Mammary epithelial cell (primary cell): ENCODE results near the gene PGK1.

Source experiments
- CTCF ChIP-seq, 2 donors: IDR thresholded peaks in 1 of 2; conservative IDR thresholded peaks in 1 of 2; 2 replicates each; pipeline ENCODE4 v1.5.1; 2011 to 2012; ENCODE audit warnings: inconsistent platforms in 2 of 2, low read length in 2 of 2, mild to moderate bottlenecking in 2 of 2, control low read depth in 1 of 2, low read depth in 1 of 2; ENCODE audit not compliant: insufficient read depth in 1 of 2; ENCODE audit errors: extremely low read depth in 1 of 2
- EZH2 ChIP-seq: IDR thresholded peaks from 2 replicates; pipeline ENCODE4 v1.6.1; 2012; ENCODE audit warnings: low read length, inconsistent platforms, borderline replicate concordance

- peak; percentile 6 to 26 for TF ChIP-seq CTCF (conservative IDR thresholded peaks at IDR 0.05 in 1 of 2, IDR thresholded peaks at IDR 0.05 in 1 of 2; ENCODE audit: extremely low read depth in 1 of 2, insufficient read depth in 1 of 2, low read depth in 1 of 2, low read length in 2 of 2)
- TF ChIP-seq EZH2 = no peak
These were observed 20.3 kb downstream of the PGK1 start for GRCh38 chrX:78124307-78124706.
